ENCODE data around the gene METTL26.

Gene METTL26

GRCh38 chr16:674968-675883, 39.1 kb upstream of the METTL26 start, which contains the start of gene RHBDL1:
Gene RHBDL1 (plus strand): TSS chr16:675671. CDS start chr16:675791, 120 bp downstream.
- DNase-seq: no peak

- DNase-seq: no peak
These were observed 38.2 kb upstream of the METTL26 start for GRCh38 chr16:674214-674881.

- DNase-seq: no peak
These were observed 37.4 kb upstream of the METTL26 start for GRCh38 chr16:673399-673991.

GRCh38 chr16:672851-673250, 36.7 kb upstream of the METTL26 start:
- no peak for DNase-seq

- no peak for DNase-seq
These were observed 36.3 kb upstream of the METTL26 start for GRCh38 chr16:672371-672770.

GRCh38 chr16:671353-672131, 35.4 kb upstream of the METTL26 start:
- DNase-seq: no peak

GRCh38 chr16:670485-671352, 34.6 kb upstream of the METTL26 start:
- DNase-seq: no peak

- no peak for DNase-seq
These were observed 33.6 kb upstream of the METTL26 start for GRCh38 chr16:669666-670065.

- no peak for DNase-seq
These were observed 32.5 kb upstream of the METTL26 start for GRCh38 chr16:668519-669171.

GRCh38 chr16:667780-668518, 31.8 kb upstream of the METTL26 start, which contains the start of gene RHOT2:
Gene RHOT2 (plus strand): TSS chr16:668132. CDS start chr16:668200, 68 bp downstream.
- DNase-seq: peak; percentile 93 to 95

- DNase-seq: no peak
These were observed 31.1 kb upstream of the METTL26 start for GRCh38 chr16:667113-667779.

- DNase-seq: no peak
These were observed 30.5 kb upstream of the METTL26 start for GRCh38 chr16:666572-666971.

GRCh38 chr16:662597-662996, 26.5 kb upstream of the METTL26 start:
- no peak for DNase-seq

GRCh38 chr16:662095-662494, 26.0 kb upstream of the METTL26 start:
- no peak for DNase-seq

GRCh38 chr16:661184-661821, 25.2 kb upstream of the METTL26 start:
- no peak for DNase-seq

- DNase-seq: peak; percentile 70
These were observed 24.5 kb upstream of the METTL26 start for GRCh38 chr16:660459-661183.

GRCh38 chr16:660132-660458, 24.0 kb upstream of the METTL26 start:
- no peak for DNase-seq

- DNase-seq: no peak
These were observed 23.5 kb upstream of the METTL26 start for GRCh38 chr16:659618-660017.
